GM21515 (cell line): Measurements from ENCODE around the gene PLEKHM2.
A peak's percentile ranks its signal among the peaks of the same experiment; 100 is the strongest.
"Not testable (repeated sequence)": the region's sequence is repeated elsewhere in the genome, so short reads cannot be mapped to it uniquely, and the experiment has no call there.

Experiments used
- ATAC-seq: cut with Tn5 transposase; IDR thresholded peaks from one replicate; pipeline ENCODE4 v1.9.1; 2021; ENCODE audit not compliant: unreplicated experiment

The PLEKHM2 gene, protein sequence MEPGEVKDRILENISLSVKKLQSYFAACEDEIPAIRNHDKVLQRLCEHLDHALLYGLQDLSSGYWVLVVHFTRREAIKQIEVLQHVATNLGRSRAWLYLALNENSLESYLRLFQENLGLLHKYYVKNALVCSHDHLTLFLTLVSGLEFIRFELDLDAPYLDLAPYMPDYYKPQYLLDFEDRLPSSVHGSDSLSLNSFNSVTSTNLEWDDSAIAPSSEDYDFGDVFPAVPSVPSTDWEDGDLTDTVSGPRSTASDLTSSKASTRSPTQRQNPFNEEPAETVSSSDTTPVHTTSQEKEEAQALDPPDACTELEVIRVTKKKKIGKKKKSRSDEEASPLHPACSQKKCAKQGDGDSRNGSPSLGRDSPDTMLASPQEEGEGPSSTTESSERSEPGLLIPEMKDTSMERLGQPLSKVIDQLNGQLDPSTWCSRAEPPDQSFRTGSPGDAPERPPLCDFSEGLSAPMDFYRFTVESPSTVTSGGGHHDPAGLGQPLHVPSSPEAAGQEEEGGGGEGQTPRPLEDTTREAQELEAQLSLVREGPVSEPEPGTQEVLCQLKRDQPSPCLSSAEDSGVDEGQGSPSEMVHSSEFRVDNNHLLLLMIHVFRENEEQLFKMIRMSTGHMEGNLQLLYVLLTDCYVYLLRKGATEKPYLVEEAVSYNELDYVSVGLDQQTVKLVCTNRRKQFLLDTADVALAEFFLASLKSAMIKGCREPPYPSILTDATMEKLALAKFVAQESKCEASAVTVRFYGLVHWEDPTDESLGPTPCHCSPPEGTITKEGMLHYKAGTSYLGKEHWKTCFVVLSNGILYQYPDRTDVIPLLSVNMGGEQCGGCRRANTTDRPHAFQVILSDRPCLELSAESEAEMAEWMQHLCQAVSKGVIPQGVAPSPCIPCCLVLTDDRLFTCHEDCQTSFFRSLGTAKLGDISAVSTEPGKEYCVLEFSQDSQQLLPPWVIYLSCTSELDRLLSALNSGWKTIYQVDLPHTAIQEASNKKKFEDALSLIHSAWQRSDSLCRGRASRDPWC

DNA sequence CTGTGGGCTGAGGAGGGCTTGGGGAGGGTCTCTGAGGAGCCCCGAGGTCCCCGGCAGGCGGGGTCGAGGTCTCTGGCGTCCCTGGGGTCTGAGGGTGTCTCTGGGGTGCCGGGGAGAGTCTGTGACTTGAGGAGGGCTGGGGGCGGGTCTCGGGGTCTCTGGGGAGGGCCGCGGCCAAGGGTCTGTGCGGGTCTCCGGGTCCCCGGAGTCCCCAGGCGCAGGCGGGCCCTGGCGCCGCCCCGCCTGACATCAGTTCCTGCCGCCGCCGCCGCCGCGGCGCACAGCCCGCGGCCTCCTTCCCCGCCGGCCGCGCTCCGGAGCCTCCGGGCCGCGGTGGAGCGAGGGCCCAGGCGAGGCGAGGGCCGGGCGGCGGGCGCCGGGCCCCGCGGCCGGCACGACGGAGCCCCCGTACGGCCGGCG lies at the start of gene PLEKHM2:
Gene PLEKHM2, plus strand, starts transcription at position 279 of the 420 bp plus-strand sequence. CDS start 239 bp downstream, outside the sequence.
- ATAC-seq, result peak; percentile 51

DNA sequence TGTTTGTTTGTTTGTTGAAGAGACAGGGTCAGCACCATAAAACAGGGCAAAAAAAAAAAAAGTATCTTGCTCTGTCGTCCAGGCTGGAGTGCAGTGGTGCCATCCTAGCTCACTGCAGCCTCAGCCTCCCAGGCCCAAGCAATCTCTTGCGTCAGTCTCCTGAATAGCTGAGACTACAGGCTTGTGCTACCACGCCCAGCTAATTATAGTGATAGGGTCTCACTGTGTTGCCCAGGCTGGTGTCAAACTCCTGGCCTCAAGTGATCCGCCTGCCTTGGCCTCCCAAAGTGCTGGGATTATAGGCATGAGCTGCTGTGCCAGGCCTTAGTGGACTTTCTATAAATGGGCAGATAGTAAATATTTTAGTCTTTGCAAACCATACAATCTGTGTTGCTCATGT lies 47.7 kb upstream of the PLEKHM2 start:
- ATAC-seq, result no peak

DNA sequence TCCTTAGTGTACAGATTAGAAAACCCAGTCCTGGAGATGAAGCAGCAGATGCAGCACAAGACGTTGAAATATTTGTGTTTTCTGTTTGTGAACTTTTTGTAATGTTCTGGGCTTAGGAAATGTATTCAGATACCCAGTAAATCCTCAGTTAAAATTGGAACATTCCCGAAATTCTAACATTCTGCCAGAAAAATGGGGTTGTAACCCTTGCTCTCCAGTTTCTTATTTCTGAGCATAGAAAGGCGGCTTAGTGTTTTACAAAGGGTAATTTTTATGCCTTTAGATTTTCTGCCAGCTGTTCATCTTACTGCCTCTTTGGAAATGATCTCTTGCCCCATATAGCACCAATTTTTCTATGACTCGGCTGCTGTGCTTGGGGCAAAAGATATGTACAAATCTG lies 46.3 kb upstream of the PLEKHM2 start:
- ATAC-seq, result no peak

DNA sequence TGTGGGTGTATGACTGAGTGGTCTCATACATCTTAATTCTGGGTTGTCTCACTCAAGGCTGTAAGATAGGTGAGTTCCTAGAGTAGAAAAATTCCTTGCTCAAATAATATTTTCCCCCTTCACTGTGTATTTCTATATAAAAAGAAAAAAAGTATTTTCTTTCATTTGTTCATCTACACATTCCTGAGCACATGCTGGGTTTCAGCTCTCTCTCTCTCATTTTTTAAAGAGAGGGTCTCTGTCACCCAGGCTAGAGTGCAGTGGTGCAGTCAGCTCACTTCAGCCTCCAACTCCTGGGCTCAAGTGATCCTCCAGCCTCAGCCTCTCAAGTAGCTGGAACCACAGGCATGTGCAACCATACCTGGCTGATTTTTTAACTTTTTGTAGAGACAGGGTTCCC lies 44.9 kb upstream of the PLEKHM2 start:
- no peak for ATAC-seq

DNA sequence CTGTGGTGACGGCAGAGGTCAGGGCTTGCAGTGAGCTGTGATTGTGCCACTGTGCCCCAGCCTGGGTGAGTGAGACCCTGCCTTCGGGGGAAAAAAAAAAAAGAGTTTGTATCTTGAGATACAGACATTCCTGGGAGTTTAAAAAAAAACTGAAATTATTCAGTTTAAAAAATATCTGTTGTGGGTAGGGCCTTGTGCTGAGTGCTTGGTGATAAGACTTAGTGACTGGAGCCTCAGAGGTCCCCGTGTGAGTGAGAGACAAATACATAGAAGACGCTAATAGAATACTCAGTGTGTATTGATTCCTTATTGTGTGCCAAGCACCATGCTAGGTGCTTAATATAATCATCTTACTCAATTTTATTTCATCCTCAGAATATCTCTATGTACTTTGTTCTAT lies 44.2 kb upstream of the PLEKHM2 start:
- no peak for ATAC-seq

DNA sequence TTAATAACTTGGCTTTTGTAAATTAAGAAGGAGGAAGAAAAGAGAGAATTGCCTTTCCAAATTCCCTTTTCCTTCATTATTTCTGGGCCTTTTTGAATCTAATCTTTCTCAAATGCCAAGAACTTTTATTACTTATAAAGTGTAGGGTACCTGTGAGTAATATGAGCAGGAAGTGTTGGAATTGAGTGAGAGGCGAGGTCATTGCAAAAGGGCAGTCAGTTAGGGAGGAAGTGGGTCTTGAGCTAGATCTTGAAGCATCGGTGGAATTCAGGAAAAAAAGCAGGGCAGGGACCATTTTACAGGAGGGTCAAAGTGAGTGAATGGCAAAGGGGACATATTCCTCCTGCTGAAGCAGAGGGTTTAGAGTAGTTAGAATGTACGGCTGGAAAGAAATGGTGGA lies 43.5 kb upstream of the PLEKHM2 start:
- ATAC-seq, result no peak

DNA sequence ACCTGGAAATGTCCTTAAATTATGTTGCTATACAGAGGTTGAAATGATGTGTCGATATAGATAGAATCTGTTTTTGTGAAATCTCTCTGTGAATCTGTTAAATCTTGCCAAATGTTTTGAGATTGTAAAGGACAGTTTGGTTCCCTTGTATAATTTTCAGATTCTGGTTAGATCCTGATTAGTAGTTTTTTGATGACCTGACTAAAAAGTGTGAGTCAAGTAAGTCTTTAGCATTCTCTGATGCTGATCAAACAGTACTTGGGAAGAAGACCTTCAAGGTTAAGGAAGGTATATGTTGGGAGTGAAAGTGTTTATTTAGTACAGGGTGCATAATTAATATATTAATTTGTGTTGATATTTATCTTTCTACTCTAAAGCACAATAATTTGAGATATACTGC lies 34.2 kb upstream of the PLEKHM2 start:
- no peak for ATAC-seq

DNA sequence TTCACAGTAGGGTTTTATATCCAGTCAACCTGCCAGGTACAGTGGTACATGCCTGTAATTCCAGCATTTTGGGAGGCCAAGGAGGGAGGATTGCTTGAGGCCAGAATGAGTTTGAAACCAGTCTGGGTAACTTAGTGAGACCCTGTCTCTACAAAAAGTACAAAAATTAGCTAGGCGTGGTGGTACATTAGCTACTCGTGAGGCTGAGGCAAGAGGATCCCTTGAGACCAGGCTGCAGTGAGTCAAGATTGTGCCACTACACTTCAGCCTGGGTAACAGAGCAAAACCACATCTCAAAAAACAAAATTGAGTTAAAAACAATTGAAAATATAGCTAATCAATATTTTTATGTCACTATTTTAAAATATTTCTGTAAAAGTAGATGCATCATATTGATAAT lies 33.7 kb upstream of the PLEKHM2 start:
- ATAC-seq, result no peak

DNA sequence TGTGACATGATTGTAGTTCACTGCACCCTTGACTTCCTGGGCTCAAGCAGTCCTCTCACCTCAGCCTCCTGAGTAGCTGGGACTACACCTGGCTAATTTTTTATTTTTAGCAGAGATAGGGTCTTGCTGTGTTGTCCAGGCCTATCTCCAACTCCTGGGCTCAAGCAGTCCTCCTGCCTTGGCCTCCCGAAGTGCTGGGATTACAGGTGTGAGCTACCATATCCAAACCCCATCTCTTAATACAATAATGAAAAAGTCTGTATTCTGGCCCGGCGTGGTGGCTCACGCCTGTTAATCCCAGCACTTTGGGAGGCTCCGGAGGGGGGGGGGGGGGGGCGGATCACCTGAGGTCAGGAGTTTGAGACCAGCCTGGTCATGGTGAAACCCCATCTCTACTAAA lies 32.0 kb upstream of the PLEKHM2 start:
- ATAC-seq, result not testable (repeated sequence)

DNA sequence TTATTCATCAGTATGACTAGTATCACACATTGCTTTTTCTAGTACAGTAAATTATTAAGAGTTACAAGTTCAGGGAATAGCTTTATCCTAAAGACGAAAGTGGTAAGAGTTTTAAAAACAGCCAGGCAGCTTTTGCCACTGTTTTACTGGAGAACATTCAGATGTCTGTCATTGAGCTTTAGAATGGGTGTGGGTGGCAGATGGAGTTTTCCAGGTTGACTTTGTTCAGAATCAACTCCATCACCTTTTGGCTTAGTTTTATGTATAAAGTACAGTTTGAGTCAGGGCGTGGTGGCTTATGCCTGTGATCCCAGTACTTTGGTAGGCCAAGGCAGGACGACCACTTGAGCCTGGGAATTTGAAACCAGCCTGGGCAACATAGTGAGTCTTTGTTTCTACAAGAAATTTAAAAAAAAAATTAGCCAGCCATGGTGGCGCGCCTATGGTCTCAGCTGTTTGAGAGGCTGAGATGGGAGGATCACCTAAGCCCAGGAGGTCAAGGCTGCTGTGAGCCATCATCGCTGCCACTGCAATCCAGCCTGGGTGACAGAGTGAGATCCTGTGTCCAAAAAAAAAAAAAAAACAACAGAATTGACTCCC lies 29.9 kb upstream of the PLEKHM2 start:
- ATAC-seq, result no peak

DNA sequence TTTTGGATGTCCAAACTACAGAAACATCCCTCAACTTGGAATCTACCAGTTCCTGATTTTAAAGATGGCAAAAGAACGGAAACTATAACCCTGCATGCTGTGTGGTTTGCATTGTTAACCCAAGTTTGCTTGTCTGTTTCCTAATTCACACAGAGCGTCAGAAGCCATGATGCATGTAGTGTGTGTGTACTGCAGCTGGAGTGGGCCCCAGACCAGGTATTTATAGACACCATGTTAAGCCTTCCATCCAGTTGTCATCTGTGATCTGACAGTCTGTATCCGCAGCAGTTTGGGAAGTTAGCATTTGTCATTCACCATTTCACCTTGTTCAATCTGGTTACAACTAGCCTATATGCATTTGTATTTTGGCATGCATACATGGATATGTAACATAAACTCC lies 27.7 kb upstream of the PLEKHM2 start:
- ATAC-seq, result no peak

DNA sequence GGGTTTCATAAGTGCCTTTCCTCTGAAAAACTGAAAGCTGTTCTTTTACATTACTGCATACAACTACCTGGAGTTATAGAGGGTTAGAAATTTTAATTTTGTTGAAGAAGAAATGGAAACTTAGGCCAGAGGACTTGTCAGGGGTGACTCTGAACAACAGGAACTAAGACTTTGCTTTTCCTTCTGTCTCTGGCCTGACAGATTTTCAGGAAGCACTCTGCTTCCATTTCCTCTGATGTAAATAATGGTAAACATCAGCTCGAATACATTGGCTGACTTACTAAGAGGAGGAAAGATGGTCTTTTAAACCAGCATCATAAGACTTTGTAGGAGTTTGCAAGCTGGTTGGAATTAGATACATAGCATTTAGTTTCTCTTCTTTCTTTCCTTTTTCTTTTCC lies 27.1 kb upstream of the PLEKHM2 start:
- ATAC-seq, result no peak

DNA sequence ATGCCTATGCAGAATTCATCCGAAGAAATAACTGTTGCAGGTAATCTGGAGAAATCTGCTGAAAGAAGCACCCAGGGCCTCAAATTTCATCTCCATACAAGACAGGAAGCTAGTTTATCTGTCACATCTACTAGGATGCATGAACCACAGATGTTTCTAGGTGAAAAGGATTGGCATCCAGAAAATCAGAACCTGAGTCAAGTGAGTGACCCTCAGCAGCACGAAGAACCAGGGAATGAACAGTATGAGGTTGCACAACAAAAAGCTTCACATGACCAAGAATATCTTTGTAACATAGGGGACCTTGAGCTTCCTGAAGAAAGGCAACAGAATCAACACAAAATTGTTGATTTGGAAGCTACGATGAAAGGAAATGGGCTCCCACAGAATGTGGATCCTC lies 24.0 kb upstream of the PLEKHM2 start:
- ATAC-seq, result no peak

DNA sequence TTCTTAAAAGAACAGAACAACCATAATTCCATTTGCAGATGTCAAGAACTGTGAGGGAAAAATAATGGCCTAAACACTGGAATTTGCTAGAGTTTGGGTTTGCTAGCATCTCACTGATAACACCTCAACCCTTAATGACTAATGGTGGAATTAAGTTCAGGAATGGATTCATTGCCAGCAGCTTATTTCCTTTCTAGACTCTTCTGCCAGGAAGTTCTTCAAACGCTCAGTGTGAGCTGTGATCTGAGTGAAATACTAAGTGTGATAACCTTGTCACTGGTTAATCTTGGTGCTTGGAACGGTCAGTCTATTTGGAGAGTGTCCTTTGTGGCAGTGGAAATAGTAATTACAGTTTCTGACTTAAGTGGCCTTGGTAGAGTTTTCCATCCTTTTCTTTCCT lies 21.6 kb upstream of the PLEKHM2 start:
- ATAC-seq, result no peak

DNA sequence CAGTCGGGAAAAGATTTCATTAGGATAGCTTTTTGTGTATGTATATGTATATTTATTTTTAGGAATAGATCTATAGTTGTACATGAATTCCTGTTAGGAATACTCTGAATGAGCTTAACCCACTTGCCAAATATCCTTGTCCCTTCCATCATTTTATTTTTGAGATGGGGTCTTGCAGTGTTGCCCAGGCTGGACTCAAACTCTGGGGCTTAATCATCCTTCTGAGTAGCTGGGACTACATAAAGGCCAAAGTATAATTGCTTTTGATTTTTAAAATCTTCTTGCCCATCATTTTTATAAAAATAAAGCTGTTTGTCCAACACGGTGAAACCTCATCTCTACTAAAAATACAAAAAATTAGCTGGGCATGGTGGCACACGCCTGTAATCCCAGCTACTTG lies 20.2 kb upstream of the PLEKHM2 start:
- no peak for ATAC-seq

DNA sequence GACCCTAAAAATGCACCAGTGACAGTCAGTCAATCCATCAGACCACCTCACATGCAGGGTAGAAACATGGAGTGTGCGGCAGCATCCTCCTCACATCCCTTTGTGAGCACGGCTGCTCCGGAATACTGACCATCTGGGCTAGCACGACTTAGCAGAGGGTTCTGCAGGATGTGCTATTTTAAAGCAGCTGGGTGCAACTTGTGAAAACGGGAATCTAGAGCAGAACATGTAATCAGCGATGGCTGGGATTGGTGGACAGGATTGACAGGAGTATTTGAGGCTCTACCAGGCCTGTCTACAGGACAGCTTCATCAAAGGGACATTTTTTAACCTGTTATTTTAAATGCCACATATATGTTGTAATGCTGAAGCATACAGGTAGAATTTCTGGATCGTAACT lies 16.8 kb upstream of the PLEKHM2 start:
- no peak for ATAC-seq

DNA sequence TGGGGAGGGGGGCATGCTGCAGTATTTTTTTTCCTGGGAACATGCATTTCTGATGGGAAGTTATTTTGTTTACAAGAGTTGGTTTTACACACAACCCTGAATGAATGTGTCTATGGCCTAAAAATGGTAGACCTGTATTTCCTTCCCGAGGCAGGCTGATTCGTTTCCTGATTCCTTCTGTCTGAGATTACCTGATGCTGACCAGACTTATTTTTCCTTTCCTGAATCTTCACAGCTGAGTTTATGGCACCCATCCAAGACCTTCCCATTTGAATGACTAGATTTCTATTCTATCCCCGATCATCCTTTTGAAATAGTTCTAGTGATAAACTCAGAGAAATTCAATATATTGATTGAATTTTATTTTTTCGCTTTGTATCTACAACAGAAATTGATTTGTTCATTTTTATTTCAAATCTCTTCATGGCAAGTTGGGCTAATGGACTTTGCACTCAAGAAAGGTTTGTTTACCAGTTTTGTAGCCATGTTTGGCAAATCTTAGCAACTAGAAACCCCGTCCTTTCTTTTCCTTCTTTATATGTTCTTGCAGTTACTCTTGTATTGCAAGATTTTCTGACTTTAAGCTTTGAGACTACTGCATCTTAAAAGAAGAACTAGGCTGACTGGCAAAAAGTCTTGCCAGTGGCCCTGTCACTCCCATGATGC lies 15.9 kb upstream of the PLEKHM2 start:
- ATAC-seq, result no peak

DNA sequence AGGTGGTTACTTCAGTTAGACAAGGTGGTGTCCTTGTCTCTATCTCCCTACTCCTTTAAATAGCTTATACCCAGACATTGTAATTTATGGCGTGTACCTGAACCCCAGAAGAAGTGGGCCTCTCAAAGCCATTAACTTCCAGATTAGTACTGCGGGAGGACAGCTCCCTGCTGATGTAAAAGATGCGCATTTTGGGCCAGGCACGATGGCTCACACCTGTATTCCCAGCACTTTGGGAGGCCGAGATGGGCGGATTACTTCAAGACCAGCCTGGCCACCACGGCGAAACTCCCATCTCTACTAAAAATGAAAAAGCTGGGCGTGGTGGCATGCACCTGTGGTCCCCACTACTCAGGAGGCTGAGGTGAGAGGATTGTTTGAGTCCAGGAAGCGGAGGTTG lies 15.0 kb upstream of the PLEKHM2 start:
- ATAC-seq, result no peak

DNA sequence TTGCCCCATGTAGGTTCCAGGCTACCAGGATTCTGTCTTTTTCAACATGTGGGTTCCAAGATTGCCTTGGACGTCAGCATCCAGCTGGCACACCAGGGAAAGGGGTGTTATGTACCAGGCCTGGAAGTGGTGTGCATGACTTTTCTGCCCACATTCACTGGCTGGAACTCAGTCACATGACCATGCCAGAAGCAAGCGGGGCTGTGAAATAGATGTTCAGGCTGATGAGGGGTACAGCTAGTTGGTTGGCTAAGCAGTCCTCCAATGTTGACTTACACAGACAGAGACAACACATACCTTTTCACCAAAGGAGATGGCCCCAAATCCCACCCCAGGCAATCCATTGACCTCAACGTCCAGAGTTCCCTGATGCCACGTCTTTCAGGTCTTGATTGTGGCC lies 14.3 kb upstream of the PLEKHM2 start:
- ATAC-seq, result no peak

DNA sequence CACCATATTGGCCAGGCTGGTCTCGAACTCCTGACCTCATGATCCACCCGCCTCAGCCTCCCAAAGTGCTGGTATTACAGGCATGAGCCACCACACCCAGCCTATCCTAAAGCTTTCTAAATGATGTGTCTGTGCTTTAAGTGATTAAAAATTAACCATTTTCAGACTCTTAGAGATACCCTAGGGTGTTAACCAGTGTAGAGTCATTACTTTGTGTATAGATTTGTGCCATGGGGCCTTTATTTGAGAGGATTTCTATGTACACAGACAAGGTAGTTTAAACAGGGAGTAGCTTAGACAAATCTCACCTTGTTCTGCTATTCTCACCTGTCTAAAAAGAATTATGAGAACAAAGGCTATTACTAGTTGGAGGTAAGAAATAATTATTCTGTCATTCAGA lies 12.7 kb upstream of the PLEKHM2 start:
- no peak for ATAC-seq
